Measurements from ENCODE around the gene ZNF664.

DNA sequence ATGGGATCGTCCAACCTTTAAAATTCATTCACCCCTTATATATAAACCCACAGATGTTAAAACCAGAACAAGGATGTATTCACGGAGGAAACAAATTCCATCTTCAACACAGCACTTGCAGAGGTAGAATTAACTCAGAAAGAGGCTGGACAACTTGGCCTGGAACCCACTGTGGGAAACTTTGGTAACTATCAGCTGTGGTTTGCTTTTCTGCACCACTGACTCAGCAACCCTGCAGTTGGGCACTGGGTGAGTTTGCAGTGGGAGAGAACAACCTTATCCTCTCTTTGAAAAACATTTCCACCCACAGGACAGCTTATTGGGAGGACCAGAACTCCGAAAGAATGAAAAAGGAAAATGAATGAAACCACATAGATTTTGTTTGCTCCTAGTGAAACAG, 66.3 kb downstream of the ZNF664 start:
- TF ChIP-seq, protein P1, sequence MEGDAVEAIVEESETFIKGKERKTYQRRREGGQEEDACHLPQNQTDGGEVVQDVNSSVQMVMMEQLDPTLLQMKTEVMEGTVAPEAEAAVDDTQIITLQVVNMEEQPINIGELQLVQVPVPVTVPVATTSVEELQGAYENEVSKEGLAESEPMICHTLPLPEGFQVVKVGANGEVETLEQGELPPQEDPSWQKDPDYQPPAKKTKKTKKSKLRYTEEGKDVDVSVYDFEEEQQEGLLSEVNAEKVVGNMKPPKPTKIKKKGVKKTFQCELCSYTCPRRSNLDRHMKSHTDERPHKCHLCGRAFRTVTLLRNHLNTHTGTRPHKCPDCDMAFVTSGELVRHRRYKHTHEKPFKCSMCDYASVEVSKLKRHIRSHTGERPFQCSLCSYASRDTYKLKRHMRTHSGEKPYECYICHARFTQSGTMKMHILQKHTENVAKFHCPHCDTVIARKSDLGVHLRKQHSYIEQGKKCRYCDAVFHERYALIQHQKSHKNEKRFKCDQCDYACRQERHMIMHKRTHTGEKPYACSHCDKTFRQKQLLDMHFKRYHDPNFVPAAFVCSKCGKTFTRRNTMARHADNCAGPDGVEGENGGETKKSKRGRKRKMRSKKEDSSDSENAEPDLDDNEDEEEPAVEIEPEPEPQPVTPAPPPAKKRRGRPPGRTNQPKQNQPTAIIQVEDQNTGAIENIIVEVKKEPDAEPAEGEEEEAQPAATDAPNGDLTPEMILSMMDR (IDR thresholded peaks at IDR 0.05; ENCODE audit: insufficient read depth, low read depth, low read length), result no peak
- TF ChIP-seq EZH2 (IDR thresholded peaks at IDR 0.05; ENCODE audit: insufficient read depth, low read length), result no peak

All from astrocyte (in vitro differentiated cells and primary cell).